HCT116 (cell line): ENCODE measurements around the gene AQP6. TPM values are rescaled to one million over a fixed set of nuclear protein-coding genes. Genes with fewer than 3 reads are reported as not detected.

Experiments used
- ATAC-seq: fragments of 200-7000 bp; cut with Tn5 transposase; 2 replicates; pipeline ENCODE4 v1.9.1; 2020; ENCODE audit warnings: mild to moderate bottlenecking, moderate library complexity
- BruUV-seq: library from RNA; stranded (reverse); fragments of 400-500 nt; replicated peaks from 2 replicates; lab custom pipeline; 2021; lab: Mats Ljungman, UMichigan
- CTCF ChIA-PET: fragments of 300-600 bp; sonication (Branson Sonifier 250); formaldehyde crosslinking; loops from one replicate; lab custom pipeline; 2021; ENCODE audit warnings: antibody characterized with exemption; lab: Charles Lee
- POLR2A ChIA-PET: fragments of 300-600, 350-600 bp; sonication (Branson Sonifier 250); formaldehyde crosslinking; loops from one replicate; lab custom pipeline; 2021; ENCODE audit warnings: antibody characterized with exemption; lab: Charles Lee
- RAD21 ChIA-PET, 2 experiments: fragments of 300-600 bp; sonication (Branson Sonifier 250); formaldehyde crosslinking; loops; one replicate each; lab custom pipeline; 2023; ENCODE audit warnings: low total read pairs in 2 of 2; ENCODE audit not compliant: uncharacterized antibody in 2 of 2, unreplicated experiment in 2 of 2, low non-redundant PET in 1 of 2; lab: Charles Lee
- DNase-seq: peaks from one replicate; pipeline ENCODE4 v3.0.0-alpha.2; 2010; ENCODE audit warnings: low read depth, low spot score
- H2AFZ ChIP-seq: fragments of 200-600 bp; shearing (Covaris generic), sonication (generic); 2 replicates; pipeline ENCODE4 v1.6.1; 2017; ENCODE audit warnings: low read depth, mixed run types, mixed read lengths, antibody characterized with exemption, low read length; ENCODE audit not compliant: poor library complexity, severe bottlenecking
- H3K27ac ChIP-seq: 2 replicates; pipeline ENCODE4 v1.5.1; 2012; ENCODE audit warnings: low read depth, low read length
- H3K27me3 ChIP-seq: fragments of 200-600 bp; sonication (generic); 2 replicates; pipeline ENCODE4 v1.6.1; 2016; ENCODE audit warnings: mixed run types, low read length, mixed read lengths; ENCODE audit not compliant: insufficient read depth
- H3K36me3 ChIP-seq, 2 experiments: fragments of 200-500 bp in 1 of 2; fragments of 200-600 bp in 1 of 2; sonication (Bioruptor generic) in 1 of 2; sonication (generic) in 1 of 2; 2 replicates each; pipeline versions ENCODE4 v1.5.1 to v1.6.1; 2014 to 2016; ENCODE audit warnings: low read length in 2 of 2, inconsistent platforms in 1 of 2, mixed read lengths in 1 of 2, mixed run types in 1 of 2; ENCODE audit not compliant: insufficient read depth in 2 of 2, control insufficient read depth in 1 of 2
- H3K4me1 ChIP-seq, 2 experiments: fragments of 200-600 bp in 1 of 2; sonication (generic) in 1 of 2; 2 replicates each; pipeline versions ENCODE4 v1.5.1 to v1.6.1; 2012 to 2017; ENCODE audit warnings: low read length in 2 of 2, inconsistent platforms in 1 of 2, mild to moderate bottlenecking in 1 of 2, mixed read lengths in 1 of 2, mixed run types in 1 of 2, moderate library complexity in 1 of 2; ENCODE audit not compliant: insufficient read depth in 2 of 2, control insufficient read depth in 1 of 2
- H3K4me2 ChIP-seq: fragments of 200-600 bp; sonication (generic); 2 replicates; pipeline ENCODE4 v1.6.1; 2017; ENCODE audit warnings: mixed run types, low read length, mixed read lengths
- H3K4me3 ChIP-seq, 2 experiments: fragments of 200-600 bp in 1 of 2; sonication (generic) in 1 of 2; replicated peaks in 1 of 2; 2 replicates each; pipeline ENCODE4 v1.5.1; 2011 to 2016; ENCODE audit warnings: low read length in 2 of 2, control low read depth in 1 of 2, low read depth in 1 of 2, mild to moderate bottlenecking in 1 of 2, mixed read lengths in 1 of 2, mixed run types in 1 of 2
- H3K79me2 ChIP-seq: fragments of 200-600 bp; sonication (generic); 2 replicates; pipeline ENCODE4 v1.6.1; 2017; ENCODE audit warnings: mild to moderate bottlenecking, mixed run types, low read length, moderate library complexity, mixed read lengths; ENCODE audit not compliant: insufficient read depth
- H3K9ac ChIP-seq: fragments of 200-600 bp; sonication (generic); 2 replicates; pipeline ENCODE4 v1.6.1; 2016; ENCODE audit warnings: low read length, mixed read lengths
- H3K9me2 ChIP-seq: fragments of 200-600 bp; sonication (generic), shearing (Covaris generic); 2 replicates; pipeline ENCODE4 v1.6.1; 2017; ENCODE audit warnings: mixed run types, mild to moderate bottlenecking, moderate library complexity; ENCODE audit not compliant: insufficient read depth
- H3K9me3 ChIP-seq, 2 experiments: fragments of 200-500 bp in 1 of 2; fragments of 200-600 bp in 1 of 2; sonication (Bioruptor generic) in 1 of 2; sonication (generic) in 1 of 2; 2 replicates each; pipeline ENCODE4 v1.6.1; 2014 to 2017; ENCODE audit warnings: low read length in 2 of 2, mixed read lengths in 2 of 2, inconsistent platforms in 1 of 2, low read depth in 1 of 2, mild to moderate bottlenecking in 1 of 2, mixed run types in 1 of 2, moderate library complexity in 1 of 2; ENCODE audit not compliant: control insufficient read depth in 1 of 2, insufficient read depth in 1 of 2
- H4K20me1 ChIP-seq: fragments of 200-600 bp; sonication (generic), shearing (Covaris generic); 2 replicates; pipeline ENCODE4 v1.6.1; 2017; ENCODE audit warnings: mixed run types, mild to moderate bottlenecking, moderate library complexity; ENCODE audit not compliant: insufficient read depth
- CBX3 ChIP-seq: IDR thresholded peaks from 2 replicates; pipeline ENCODE4 v1.6.1; 2012; ENCODE audit warnings: low read depth
- CEBPB ChIP-seq: IDR thresholded peaks from 2 replicates; pipeline ENCODE4 v1.6.1; 2012; ENCODE audit warnings: low read depth
- CTCF ChIP-seq, 3 experiments: fragments of 200-600 bp in 1 of 3; sonication (generic) in 1 of 3; IDR thresholded peaks in 2 of 3; conservative IDR thresholded peaks in 1 of 3; 2 replicates each; pipeline ENCODE4 v1.5.1; 2012 to 2017; ENCODE audit warnings: low read depth in 2 of 3, low read length in 2 of 3, antibody characterized with exemption in 1 of 3, borderline replicate concordance in 1 of 3, control low read depth in 1 of 3, mild to moderate bottlenecking in 1 of 3, mixed read lengths in 1 of 3, mixed run types in 1 of 3, moderate library complexity in 1 of 3; ENCODE audit not compliant: insufficient read depth in 1 of 3
- EGR1 ChIP-seq: IDR thresholded peaks from 2 replicates; pipeline ENCODE4 v1.6.1; 2012; ENCODE audit warnings: low read depth
- ELF1 ChIP-seq: IDR thresholded peaks from 2 replicates; pipeline ENCODE4 v1.6.1; 2012; ENCODE audit warnings: low read depth, borderline replicate concordance
- MAX ChIP-seq: IDR thresholded peaks from 2 replicates; pipeline ENCODE4 v1.6.1; 2012
- POLR2A ChIP-seq: IDR thresholded peaks from 2 replicates; pipeline ENCODE4 v1.7.0; 2011; ENCODE audit warnings: borderline replicate concordance; ENCODE audit not compliant: insufficient read depth, insufficient read length; ENCODE audit errors: extremely low read depth
- RAD21 ChIP-seq: IDR thresholded peaks from 2 replicates; pipeline ENCODE4 v1.6.1; 2012; ENCODE audit warnings: low read depth, mild to moderate bottlenecking
- SRF ChIP-seq: IDR thresholded peaks from 2 replicates; pipeline ENCODE4 v1.6.1; 2012; ENCODE audit warnings: low read depth
- TCF7L2 ChIP-seq: IDR thresholded peaks from 2 replicates; pipeline ENCODE4 v1.7.0; 2011; ENCODE audit warnings: borderline replicate concordance, inconsistent platforms; ENCODE audit not compliant: insufficient read depth, insufficient read length; ENCODE audit errors: extremely low read depth
- ZFX ChIP-seq: fragments of 450-650 bp; IDR thresholded peaks from 2 replicates; pipeline ENCODE4 v1.6.1; 2017
- intact Hi-C: fragments of 100-400 bp; cut with micrococcal nuclease; formaldehyde crosslinking; loops from 2 replicates; pipeline ENCODE4 v1.10.0; 2022
- total RNA-seq: library from RNA; stranded (reverse); gene quantifications from one replicate; pipeline ENCODE4 v1.2.1, GENCODE V29; 2021; ENCODE audit not compliant: unreplicated experiment
- TF ChIP-seq, protein P1 (sequence below): IDR thresholded peaks from 2 replicates; pipeline ENCODE4 v1.6.1; 2012; ENCODE audit warnings: low read depth
- TF ChIP-seq, protein P2 (sequence below): IDR thresholded peaks from 2 replicates; pipeline ENCODE4 v1.6.1; 2012
- TF ChIP-seq, protein P3 (sequence below): IDR thresholded peaks from 2 replicates; pipeline ENCODE4 v1.6.1; 2011; ENCODE audit warnings: mild to moderate bottlenecking, low read length, moderate library complexity; ENCODE audit not compliant: insufficient replicate concordance; ENCODE audit errors: extremely low read depth

The AQP6 gene
- total RNA-seq, 1 experiment from 2014 or later: not detected

DNA sequence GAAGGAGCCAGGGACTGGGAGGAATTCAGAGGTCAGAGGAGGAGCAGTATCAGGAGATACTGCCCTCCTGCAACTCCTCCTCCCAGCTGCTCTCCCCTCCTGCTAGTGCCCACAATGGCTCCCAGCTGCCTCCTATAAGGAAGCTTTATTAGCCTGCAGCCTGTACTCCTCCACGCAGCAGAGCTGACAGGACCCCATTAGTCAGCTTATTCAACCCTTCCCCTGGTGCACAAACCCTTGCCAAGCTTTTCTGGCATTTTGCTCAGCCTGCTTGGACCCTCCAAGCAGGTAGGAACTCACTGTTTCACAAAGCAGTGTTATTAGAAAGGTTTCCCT, 29.2 kb upstream of the AQP6 start:
- H4K20me1 ChIP-seq: no peaks in the 10 kb centered on the region
- H3K79me2 ChIP-seq: no peaks in the 10 kb centered on the region
- no peaks in the 10 kb centered on the region for H3K36me3 ChIP-seq
- ChIA-PET CTCF (no interaction called here), RAD21 (no interaction called here), POLR2A (no interaction called here)
- no peaks in the 10 kb centered on the region for H3K9me3 ChIP-seq
- no peak for ATAC-seq
- no peak for DNase-seq
- no peaks in the 10 kb centered on the region for H3K27me3 ChIP-seq
- TF ChIP-seq, protein P1, sequence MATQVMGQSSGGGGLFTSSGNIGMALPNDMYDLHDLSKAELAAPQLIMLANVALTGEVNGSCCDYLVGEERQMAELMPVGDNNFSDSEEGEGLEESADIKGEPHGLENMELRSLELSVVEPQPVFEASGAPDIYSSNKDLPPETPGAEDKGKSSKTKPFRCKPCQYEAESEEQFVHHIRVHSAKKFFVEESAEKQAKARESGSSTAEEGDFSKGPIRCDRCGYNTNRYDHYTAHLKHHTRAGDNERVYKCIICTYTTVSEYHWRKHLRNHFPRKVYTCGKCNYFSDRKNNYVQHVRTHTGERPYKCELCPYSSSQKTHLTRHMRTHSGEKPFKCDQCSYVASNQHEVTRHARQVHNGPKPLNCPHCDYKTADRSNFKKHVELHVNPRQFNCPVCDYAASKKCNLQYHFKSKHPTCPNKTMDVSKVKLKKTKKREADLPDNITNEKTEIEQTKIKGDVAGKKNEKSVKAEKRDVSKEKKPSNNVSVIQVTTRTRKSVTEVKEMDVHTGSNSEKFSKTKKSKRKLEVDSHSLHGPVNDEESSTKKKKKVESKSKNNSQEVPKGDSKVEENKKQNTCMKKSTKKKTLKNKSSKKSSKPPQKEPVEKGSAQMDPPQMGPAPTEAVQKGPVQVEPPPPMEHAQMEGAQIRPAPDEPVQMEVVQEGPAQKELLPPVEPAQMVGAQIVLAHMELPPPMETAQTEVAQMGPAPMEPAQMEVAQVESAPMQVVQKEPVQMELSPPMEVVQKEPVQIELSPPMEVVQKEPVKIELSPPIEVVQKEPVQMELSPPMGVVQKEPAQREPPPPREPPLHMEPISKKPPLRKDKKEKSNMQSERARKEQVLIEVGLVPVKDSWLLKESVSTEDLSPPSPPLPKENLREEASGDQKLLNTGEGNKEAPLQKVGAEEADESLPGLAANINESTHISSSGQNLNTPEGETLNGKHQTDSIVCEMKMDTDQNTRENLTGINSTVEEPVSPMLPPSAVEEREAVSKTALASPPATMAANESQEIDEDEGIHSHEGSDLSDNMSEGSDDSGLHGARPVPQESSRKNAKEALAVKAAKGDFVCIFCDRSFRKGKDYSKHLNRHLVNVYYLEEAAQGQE: no peak
- no peak for TF ChIP-seq CBX3
- TF ChIP-seq, protein P2, sequence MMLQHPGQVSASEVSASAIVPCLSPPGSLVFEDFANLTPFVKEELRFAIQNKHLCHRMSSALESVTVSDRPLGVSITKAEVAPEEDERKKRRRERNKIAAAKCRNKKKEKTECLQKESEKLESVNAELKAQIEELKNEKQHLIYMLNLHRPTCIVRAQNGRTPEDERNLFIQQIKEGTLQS: no peak
- TF ChIP-seq EGR1: no peak
- TF ChIP-seq, protein P3, sequence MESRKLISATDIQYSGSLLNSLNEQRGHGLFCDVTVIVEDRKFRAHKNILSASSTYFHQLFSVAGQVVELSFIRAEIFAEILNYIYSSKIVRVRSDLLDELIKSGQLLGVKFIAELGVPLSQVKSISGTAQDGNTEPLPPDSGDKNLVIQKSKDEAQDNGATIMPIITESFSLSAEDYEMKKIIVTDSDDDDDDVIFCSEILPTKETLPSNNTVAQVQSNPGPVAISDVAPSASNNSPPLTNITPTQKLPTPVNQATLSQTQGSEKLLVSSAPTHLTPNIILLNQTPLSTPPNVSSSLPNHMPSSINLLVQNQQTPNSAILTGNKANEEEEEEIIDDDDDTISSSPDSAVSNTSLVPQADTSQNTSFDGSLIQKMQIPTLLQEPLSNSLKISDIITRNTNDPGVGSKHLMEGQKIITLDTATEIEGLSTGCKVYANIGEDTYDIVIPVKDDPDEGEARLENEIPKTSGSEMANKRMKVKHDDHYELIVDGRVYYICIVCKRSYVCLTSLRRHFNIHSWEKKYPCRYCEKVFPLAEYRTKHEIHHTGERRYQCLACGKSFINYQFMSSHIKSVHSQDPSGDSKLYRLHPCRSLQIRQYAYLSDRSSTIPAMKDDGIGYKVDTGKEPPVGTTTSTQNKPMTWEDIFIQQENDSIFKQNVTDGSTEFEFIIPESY: no peak
- TF ChIP-seq ELF1: no peak
- no peak for TF ChIP-seq POLR2A
- TF ChIP-seq CTCF (IDR thresholded peaks at IDR 0.05 in 2 of 3, conservative IDR thresholded peaks at IDR 0.05 in 1 of 3; ENCODE audit: borderline replicate concordance in 1 of 3, insufficient read depth in 1 of 3, low read depth in 2 of 3, low read length in 2 of 3): no peak
- TF ChIP-seq SRF: no peak
- TF ChIP-seq RAD21: no peak
- no peak for TF ChIP-seq CEBPB
- TF ChIP-seq MAX: no peak
- TF ChIP-seq TCF7L2: no peak
- TF ChIP-seq ZFX: no peak
- H3K4me3 ChIP-seq: no peak overlapping the region
- BruUV-seq: no TSS peak
- intact Hi-C loops: no loop called here
- no peak overlapping the region for H3K9ac ChIP-seq
- no peak overlapping the region for H2AFZ ChIP-seq
- H3K4me1 ChIP-seq: peaks cover 3 to 13% of the 10 kb centered on the region in 2 experiments; a peak in 3 of 4 replicates
- no peak overlapping the region for H3K4me2 ChIP-seq
- H3K9me2 ChIP-seq: no peaks in the 10 kb centered on the region
- H3K27ac ChIP-seq: no peak overlapping the region
